Suppressor macrophage treated with lipopolysaccharide for 1 hour (primary cell): ENCODE data around the gene CLDN10.

ENCODE experiments used
- DNase-seq, 3 donors: peaks; one replicate each; pipeline ENCODE4 v3.0.0-alpha.2; 2020 to 2022

The CLDN10 gene

GRCh38 chr13:95603887-95604555 lies 51.5 kb downstream of the CLDN10 start:
- peak in 2 of 3 donors; percentile 10 to 14 for DNase-seq

GRCh38 chr13:95604556-95604915 lies 52.0 kb downstream of the CLDN10 start:
- DNase-seq: no peak

GRCh38 chr13:95605448-95606125 lies 53.1 kb downstream of the CLDN10 start:
- DNase-seq: no peak

- no peak for DNase-seq
Measured at GRCh38 chr13:95607366-95607765, 54.8 kb downstream of the CLDN10 start.

GRCh38 chr13:95608640-95609323 lies 56.3 kb downstream of the CLDN10 start:
- no peak for DNase-seq

GRCh38 chr13:95614641-95615245 lies 62.2 kb downstream of the CLDN10 start:
- no peak for DNase-seq

GRCh38 chr13:95615539-95615938 lies 63.0 kb downstream of the CLDN10 start:
- no peak for DNase-seq

- peak; percentile 14 to 45 (median 44) for DNase-seq
Measured at GRCh38 chr13:95620030-95620824, 67.7 kb downstream of the CLDN10 start.

- DNase-seq: no peak
Measured at GRCh38 chr13:95620825-95621498, 68.4 kb downstream of the CLDN10 start.

GRCh38 chr13:95623141-95623540 lies 70.6 kb downstream of the CLDN10 start:
- DNase-seq: no peak

- peak; percentile 70 to 78 (median 77) for DNase-seq
Measured at GRCh38 chr13:95624020-95624419, 71.5 kb downstream of the CLDN10 start.

- no peak for DNase-seq
Measured at GRCh38 chr13:95626768-95627167, 74.2 kb downstream of the CLDN10 start.

GRCh38 chr13:95627590-95627989 lies 75.1 kb downstream of the CLDN10 start:
- no peak for DNase-seq

GRCh38 chr13:95628488-95628887 lies 76.0 kb downstream of the CLDN10 start:
- DNase-seq: no peak

GRCh38 chr13:95629071-95629470 lies 76.6 kb downstream of the CLDN10 start:
- no peak for DNase-seq
